HG03457 (cell line): Measurements from ENCODE around the gene ANTXR1.
"Not testable (repeated sequence)": the region's sequence is repeated elsewhere in the genome, so short reads cannot be mapped to it uniquely, and the experiment has no call there.

Experiments used
- ATAC-seq: cut with Tn5 transposase; IDR thresholded peaks from one replicate; pipeline ENCODE4 v1.9.1; 2021; ENCODE audit warnings: moderate number of reproducible peaks; ENCODE audit not compliant: unreplicated experiment

The ANTXR1 gene

DNA sequence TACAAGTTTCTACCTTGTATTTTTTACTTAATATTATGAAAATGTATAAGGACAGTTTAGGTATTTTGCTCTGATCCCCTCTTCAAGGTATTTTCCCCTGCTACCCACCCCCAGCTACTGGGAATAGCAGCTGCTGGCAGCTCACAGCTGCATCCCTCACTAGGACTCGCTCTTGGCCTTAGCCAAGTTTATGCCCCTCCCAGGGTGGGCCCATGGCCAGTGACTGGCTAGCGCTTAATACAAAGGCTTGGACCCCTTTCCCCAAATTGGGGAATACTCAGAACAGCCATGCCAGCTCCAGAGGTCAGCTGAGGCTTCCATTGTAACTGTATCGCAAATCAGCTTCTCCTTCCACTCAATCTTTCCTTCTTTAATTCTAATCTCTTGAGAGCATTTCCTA, 242.8 kb downstream of the ANTXR1 start:
- no peak for ATAC-seq

DNA sequence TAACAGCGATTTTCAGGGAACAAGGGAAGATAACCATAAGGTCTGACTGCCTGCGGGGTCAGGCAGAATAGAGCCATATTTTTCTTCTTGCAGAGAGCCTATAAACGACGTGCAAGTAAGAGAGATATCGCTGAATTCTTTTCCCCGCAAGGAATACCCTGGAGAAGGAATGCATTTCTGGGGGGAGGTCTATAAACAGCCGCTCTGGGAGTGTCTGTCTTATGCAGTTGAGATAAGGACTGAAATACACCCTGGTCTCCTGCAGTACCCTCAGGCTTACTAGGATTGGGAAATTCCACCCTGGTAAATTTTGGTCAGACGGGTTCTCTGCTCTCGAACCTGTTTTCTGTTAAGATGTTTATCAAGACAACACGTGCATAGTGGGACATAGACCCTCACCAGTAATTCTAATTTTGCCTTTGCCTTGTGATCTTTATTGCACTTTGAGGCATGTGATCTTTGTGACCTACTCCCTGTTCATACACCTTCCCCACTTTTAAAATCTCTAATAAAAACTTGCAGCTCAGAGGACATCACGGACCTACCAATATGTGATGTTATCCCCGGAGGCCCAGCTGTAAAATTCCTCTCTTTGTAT, 247.1 kb downstream of the ANTXR1 start:
- not testable (repeated sequence) for ATAC-seq

DNA sequence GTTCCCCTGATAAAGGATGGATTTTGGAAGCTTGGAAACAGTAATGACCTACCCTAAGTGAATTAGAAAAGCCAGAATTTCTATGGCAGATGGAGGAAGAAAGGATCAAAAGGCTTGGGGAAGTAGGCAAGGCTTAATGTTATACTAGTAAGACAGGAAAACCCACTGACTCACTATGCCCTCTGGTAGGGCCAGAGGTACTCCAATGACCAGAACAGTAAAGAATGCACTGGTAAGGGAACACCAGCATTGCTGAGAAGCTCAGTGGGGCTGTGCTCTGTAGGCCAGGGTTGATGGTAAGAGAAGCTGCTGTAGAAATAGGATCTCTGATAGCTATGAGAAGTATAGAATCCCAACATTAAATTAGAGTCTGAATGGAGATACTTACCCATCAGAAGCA, 247.7 kb downstream of the ANTXR1 start:
- ATAC-seq, result no peak

DNA sequence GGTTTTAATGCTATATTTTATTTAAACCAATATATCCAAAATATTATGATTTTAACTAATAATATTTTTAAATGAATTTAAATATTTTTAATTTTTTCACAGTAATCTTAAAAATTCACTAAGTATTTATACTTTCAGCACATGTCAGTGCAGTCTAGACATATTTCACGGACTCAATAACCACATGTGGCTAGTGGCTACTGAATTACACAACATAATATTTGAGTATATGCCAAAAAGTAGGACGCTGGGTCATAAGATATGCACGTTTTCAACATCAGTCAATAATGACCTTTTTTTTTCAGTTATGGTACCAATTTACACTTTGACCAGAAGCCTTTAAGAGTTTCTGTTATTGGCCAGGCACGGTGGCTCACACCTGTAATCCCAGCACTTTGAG, 256.4 kb downstream of the ANTXR1 start:
- no peak for ATAC-seq

DNA sequence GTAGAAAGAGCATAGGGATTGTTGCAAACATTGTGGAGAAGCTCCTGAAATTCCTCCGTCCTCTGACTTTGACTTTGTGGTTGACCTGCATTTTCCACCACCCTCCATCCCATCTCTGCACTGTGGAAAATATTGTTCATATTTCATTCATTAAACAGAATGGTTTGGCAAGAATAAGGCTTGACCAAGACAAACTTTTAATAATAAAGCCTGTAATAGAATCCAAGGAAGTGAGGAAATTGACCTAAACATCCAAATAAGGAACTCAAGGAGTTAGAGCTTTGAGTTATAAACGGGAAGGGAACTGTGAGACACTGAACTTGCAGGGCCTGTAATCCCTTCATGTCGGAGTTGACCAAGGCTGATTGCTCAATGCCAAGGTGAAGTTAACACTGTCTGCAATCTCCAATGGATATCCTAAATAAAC, 258.9 kb downstream of the ANTXR1 start:
- ATAC-seq, result no peak

DNA sequence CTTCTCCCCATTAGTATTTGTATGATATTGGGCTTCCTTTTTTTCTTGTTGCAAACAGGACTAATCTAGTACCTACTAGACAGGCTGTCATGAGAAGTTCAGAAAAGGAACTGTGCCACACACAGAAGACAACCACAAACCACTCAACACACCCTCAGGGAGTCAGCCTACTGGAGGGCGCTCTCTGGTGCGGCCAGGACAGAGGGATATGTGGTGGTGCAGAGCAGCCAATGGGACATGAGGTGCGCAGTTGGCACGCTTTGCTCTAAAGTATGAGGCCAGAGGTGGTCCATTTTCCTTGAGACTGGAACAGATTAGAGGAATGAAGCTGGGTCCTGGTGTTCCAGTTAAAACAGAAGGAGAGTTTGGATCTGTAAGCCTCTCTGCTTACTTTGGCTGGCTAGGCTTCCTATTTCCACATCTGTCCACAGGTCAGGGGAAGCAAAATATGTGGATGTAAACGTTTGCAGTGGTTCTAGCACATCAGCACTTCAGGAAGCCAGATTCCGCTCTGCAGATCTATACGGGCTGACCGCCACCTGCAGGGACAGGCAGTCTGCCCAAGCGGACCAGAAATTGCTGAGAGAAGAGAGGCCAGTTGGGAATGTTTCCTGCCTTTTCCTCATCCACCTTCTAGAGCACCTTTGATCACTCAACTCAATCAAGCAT, 260.0 kb downstream of the ANTXR1 start:
- no peak for ATAC-seq

DNA sequence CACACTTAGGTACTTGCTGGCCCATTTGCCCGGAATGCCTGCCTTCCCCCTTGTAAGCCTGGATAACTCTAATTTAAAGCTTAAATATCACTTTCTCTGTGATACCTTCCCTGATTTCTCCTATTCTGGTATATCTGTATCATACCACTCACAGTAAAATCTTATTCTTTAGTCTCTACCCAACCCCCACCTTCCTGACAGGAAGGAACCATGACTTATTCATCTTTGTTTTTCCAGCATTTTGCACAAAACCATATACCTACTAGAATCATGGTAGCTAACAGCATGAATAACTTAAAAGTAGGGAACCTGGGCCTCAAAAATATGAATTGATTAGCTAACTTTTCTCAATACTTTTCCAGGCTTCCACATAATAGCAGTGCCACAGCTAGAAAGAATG, 262.5 kb downstream of the ANTXR1 start:
- ATAC-seq, result no peak

DNA sequence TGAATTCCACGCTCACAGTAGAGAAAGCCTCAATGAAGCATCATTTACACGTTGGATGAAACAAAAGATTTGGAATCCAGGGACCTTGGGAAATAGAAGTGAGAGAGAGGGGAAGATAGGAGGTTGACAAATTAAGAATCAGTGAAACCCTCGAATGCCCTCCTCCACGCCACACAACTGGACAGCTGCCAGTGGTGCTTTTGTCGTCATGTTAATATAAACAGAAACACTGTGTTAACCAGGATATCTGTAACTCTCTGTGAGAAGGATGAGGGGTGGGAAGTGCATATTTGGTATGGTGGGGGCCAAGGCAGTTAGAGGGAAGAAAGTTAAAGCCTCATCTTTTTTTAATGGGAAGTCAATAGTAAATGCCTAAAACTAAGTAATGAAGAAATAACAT, 265.4 kb downstream of the ANTXR1 start:
- ATAC-seq, result no peak

DNA sequence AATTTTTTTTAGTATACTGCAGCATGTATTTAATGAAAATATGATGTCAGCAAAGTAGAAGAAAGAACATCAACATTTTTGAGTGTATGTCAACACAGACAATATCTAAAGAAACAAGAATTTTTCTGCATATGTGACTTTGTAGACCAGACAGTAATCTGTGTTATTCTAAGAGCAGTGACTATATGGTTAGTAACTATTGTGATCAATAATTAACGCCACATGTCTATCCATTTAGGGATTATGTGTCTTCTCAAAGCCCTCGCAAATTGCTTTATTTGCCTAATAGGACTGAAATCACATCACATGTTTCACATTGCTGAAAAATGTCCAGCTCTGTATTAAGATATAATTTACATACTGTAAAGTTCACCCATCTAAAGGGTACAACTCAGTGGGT, 266.2 kb downstream of the ANTXR1 start:
- ATAC-seq, result no peak

DNA sequence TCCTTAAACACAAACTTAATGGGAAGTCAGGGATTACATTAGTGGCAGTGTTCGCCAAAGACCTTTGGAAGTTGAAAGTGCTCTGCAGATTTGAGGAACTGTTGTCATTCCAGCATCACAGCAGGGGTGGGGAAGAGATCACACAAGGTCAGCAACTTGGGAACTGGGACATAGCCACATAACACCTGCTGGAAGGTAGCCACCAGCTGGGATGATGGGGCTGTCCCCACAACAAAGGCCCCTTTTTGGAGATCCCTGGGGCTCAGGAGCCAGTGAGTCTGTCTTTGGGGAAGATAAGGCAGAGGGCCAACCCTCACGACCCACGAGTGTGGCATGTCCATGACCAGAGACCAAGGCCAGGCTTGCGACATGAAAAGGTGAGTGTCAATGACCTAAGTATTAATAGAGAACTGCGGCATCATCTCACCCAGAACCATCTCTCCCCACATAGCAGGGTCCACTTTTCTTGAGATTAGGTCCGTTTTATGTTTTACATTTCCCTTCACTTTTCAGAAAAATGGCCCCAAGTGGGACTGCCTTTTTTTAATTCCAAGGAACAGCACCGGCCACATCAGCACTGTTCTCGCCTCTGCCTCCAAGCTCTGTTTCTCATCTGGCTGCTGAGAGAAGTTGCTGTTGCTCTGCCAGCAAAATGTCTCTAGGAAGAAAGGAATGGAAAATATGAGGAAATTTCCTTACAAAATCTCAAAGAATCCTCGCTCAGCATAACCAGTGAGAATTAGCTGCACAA, 267.1 kb downstream of the ANTXR1 start:
- ATAC-seq, result no peak

DNA sequence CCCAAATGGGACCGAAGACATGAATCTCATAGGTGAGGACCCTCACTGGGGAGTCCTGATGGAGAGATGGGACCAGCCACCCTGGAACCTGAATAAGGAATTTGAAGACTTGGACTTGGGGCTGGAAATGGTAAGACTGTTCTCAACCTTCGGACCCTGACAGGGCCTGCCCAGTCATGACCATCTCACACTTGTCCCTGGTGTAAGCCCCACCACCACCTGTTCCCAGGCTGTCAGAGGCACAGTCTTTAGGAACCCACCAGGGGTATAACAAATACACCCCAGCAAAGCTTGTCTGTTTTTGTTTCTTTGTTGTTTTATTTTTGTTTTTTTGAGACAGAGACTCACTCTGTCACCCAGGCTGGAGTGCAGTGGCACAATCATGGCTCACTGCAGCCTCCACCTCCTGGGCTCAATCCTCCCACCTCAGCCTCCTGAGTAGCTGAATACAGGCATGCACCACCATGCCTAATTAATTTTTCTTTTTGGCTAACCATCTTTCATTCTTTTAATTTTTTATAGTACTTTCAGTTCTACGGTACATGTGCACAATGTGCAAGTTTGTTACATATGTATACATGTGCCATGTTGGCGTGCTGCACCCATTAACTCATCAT, 267.9 kb downstream of the ANTXR1 start:
- ATAC-seq, result no peak

DNA sequence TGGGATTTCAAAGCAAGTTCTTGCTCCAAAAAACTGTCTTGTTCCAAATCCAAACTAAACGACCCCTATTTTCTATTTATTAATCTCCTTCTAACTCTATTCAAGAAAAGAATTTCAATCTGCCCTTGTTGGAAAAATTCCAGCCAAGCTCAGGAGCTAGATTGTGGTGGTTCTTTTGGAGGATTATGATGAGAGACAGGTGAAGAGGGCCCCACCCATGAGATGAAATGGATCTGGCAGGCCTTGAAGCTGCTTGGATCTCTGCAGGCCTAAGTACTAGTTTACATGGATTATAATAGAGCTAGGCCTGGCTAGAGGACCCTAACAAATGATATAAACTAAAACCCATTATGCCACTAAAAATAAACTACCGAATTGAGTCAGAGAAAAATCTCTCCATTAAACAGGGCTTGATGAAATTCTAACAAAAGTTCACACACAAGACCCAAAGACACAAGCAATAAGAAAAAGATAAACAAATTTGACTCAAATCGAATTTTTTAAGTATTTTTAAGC, 272.5 kb downstream of the ANTXR1 start:
- ATAC-seq, result no peak

DNA sequence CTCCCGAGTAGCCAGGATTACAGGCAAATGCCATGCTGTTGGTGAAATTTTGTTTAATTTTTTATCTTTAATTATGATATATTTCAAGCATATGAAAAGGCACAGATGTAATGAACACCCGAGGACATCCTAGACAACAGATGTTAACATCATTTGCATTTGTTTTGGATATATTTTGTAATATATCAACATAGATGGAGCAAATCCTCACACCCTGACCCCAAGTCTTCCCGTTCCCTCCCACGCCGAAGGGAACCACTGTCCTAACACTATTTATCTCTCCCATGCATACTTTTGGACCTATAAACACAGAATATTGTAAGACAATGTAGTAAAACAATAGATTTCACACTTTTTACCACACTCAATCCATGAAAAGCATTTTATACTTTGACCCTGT, 274.6 kb downstream of the ANTXR1 start:
- no peak for ATAC-seq

DNA sequence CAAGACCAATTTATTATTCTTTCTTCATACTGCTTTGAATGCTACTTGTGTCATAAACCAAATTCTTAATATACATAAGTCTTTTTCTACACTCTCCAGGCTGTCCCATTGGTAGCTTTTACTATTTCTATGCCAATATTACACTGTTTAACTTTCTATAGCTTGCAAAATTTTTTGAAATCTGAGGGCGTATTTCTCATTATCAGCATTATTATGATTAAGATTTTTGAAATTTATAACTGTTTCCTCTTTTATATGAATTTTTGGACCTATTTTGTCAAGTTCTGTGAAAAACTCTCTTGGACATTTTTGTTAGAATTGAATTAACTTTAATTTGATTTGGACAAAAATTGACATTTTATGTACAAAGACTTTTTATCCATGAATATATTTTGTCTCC, 275.4 kb downstream of the ANTXR1 start:
- no peak for ATAC-seq

DNA sequence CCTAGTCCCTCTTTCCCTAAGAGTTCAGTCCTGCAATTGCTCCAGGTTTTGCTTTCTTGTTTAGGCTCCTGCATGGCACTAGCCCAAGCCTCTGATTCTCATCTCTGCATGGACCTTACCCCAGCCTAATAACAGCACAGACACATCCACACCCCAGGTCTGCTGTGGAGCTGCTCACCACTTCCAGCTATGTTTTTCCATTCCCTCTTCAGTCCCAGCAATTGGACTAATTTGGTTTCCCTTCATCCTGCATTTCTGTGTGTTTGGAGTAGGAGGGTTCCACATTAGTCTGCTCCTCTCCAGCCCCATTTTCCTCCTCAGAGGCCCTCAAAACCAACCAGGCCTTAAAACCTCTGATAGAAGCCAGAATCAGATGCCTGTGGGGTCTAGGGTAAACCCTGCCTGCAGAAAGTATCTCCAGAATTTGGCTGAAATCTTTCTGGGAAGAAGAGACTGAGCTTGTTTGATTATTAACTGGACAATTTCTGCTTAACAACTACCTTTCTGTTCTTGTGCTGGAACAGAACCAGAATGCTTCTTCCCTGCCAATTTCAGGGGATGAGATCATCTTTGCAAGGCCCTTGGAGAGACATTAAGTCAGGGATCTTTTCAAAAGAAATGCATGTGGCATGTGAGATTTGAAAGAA, 278.1 kb downstream of the ANTXR1 start:
- ATAC-seq, result no peak

DNA sequence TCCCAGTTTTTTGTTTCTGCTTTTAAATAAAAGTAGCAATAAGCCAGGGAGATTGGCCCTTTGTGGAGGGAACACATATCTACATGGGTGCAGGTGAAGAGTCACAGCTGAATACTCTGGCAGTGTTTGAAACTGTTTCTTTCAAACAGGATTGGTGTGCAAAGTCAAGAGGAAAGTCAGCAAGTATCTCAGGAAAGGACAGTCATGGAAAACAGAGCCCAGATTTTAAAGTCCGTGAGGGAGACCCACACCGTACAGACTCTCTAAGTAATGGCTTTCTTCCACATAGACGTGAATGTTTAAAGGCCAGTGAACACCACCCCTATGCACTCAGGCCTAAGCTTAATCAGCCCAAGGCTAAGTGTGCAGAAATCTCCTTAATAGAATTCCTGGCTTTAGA, 278.7 kb downstream of the ANTXR1 start:
- no peak for ATAC-seq

DNA sequence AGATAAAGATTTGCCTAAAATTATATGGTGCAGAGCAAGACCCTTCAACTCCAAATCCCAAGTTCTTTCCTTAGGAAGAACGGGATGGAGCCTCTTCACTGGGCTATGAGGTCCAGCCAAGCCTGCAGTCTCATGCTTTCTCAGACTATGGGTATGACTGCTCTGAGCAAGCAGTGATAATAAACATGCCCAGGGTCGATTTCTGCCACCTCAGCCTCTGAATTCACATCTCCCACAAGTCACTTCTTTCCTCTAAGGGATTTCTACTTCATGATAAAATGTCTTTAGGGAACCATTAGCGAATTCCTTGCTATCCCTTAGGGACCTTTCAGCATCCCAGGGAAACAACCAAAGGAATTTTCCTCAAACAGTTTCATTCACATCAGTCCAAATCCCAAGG, 279.3 kb downstream of the ANTXR1 start:
- ATAC-seq, result no peak

DNA sequence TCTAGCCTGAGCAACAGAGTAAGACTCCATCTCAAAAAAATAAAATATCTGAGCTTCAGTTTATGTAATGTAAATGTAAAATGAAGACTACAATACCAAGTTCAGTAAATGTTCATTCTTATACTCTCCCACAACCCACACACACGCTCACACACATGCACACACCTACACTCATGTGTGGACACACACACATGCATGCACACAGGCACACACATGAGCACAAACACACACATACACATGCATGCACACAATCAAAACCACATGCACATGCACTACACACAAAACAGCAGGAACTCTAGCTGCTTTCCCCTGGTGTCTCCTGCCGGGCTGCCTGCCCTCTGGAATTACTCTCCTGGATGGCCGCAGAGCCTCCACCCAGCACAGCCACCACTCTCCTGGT, 283.4 kb downstream of the ANTXR1 start:
- no peak for ATAC-seq

DNA sequence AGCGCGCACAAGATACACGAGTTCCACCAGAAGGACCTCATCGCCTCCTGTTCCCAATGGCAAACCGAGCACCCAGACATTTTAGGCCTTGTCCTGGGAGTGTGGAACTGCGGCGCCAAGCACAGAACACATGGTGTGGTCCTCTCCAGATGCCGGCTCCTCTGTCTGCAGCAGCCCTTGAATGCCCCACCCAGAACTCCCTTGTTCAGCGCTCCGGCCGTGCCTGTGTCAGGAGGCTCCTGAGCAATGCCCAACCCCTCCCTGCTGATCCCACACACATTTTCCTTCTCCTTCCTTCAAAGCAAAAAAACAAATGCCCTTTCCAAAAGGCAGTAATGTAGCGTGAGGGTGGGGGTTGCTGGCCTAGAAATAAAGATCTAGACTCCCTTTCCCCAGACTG, 284.2 kb downstream of the ANTXR1 start:
- no peak for ATAC-seq

DNA sequence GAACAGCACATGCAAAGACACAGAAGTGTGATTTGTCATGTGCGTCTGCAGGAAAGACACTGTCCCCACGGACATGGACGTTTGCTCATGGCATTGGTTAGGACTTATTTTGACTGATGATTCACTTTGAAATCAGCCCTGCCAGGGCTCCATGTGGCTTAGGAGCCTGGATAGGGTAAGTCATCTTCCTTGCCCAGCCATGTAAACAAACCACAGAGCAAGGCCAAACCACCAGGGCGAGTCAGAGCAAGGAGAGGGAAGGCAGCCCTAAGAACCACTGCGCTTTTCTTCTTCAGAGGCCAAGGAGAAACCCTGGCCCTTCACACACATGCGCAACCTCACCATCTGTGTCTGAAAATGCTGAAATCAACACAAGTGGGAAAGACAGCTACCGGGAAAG, 285.3 kb downstream of the ANTXR1 start:
- no peak for ATAC-seq

DNA sequence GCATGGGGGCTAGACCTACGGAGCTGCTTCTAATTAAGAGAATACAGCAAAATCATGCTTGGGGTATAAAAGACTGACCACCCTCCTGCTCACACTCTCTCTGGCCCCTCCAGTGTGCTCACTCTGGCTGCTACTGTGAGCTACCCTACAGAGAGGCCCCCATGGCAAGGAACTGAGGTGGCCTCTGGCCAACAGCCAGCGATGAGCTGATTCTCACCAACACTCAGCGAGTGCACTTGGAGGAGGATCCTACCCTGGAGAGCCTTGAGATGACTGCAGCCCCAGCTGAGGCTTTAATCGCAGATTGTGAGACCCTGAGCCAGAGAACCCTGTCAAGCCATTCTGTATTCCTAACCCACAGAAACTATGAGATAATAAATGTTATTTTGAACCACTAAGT, 285.9 kb downstream of the ANTXR1 start:
- ATAC-seq, result no peak
